DND-41 (cell line): Measurements from ENCODE around the gene FLRT2.

ENCODE experiments used
- ATAC-seq: fragments of 200-7000 bp; cut with Tn5 transposase; 3 replicates; pipeline ENCODE4 v1.9.1; 2021; ENCODE audit warnings: low read depth; ENCODE audit not compliant: insufficient read depth
- DNase-seq: peaks from one replicate; pipeline ENCODE4 v3.0.0-alpha.2; 2020
- H2AFZ ChIP-seq: 2 replicates; pipeline ENCODE4 v1.6.0; 2012; ENCODE audit warnings: low read depth, low read length
- H3K27ac ChIP-seq: 2 replicates; pipeline ENCODE4 v1.5.1; 2012; ENCODE audit warnings: low read length, inconsistent platforms
- H3K27me3 ChIP-seq: fragments of 200-600 bp; sonication (generic); 2 replicates; pipeline ENCODE4 v1.6.0; 2012; ENCODE audit warnings: low read length, mild to moderate bottlenecking, inconsistent platforms; ENCODE audit not compliant: insufficient read depth, poor library complexity
- H3K36me3 ChIP-seq: 2 replicates; pipeline ENCODE4 v1.5.1; 2012; ENCODE audit warnings: low read length, inconsistent platforms; ENCODE audit not compliant: insufficient read depth
- H3K4me1 ChIP-seq: 2 replicates; pipeline ENCODE4 v1.5.1; 2012; ENCODE audit warnings: mild to moderate bottlenecking, low read length; ENCODE audit not compliant: insufficient read depth
- H3K4me2 ChIP-seq: 2 replicates; pipeline ENCODE4 v1.6.0; 2012; ENCODE audit warnings: mild to moderate bottlenecking, moderate library complexity, low read length, inconsistent platforms; ENCODE audit not compliant: insufficient read depth
- H3K4me3 ChIP-seq, 2 experiments: fragments of 200-600 bp in 1 of 2; shearing (Covaris generic) in 1 of 2; 2 replicates each; pipeline ENCODE4 v1.5.1; 2012 to 2016; ENCODE audit warnings: inconsistent platforms in 2 of 2, low read length in 2 of 2, mild to moderate bottlenecking in 2 of 2, low read depth in 1 of 2, moderate library complexity in 1 of 2
- H3K79me2 ChIP-seq: 2 replicates; pipeline ENCODE4 v1.6.0; 2012; ENCODE audit warnings: low read length, inconsistent platforms; ENCODE audit not compliant: insufficient read depth
- H3K9ac ChIP-seq: 2 replicates; pipeline ENCODE4 v1.6.0; 2012; ENCODE audit warnings: low read depth, mild to moderate bottlenecking, inconsistent platforms, low read length, moderate library complexity
- H3K9me3 ChIP-seq: 2 replicates; pipeline ENCODE4 v1.5.1; 2012; ENCODE audit warnings: low read length, moderate library complexity, mild to moderate bottlenecking, inconsistent platforms; ENCODE audit not compliant: insufficient read depth, severe bottlenecking
- H4K20me1 ChIP-seq: 2 replicates; pipeline ENCODE4 v1.6.0; 2012; ENCODE audit warnings: low read length; ENCODE audit not compliant: insufficient read depth
- CTCF ChIP-seq: IDR thresholded peaks from 2 replicates; pipeline ENCODE4 v1.5.1; 2012; ENCODE audit warnings: borderline replicate concordance, low read length, moderate library complexity, mild to moderate bottlenecking; ENCODE audit not compliant: poor library complexity, severe bottlenecking; ENCODE audit errors: extremely low read depth
- EZH2 ChIP-seq: IDR thresholded peaks from 3 replicates; pipeline ENCODE4 v1.6.1; 2012; ENCODE audit warnings: borderline replicate concordance, low read depth, mild to moderate bottlenecking, moderate library complexity, low read length, inconsistent platforms; ENCODE audit not compliant: severe bottlenecking

Gene FLRT2

GRCh38 chr14:85530626-85531025, 682 bp downstream of the FLRT2 start:
- Histone ChIP-seq H3K4me1 (no peaks in the 10 kb centered on the region), H3K27me3 (no peaks in the 10 kb centered on the region), H3K36me3 (no peaks in the 10 kb centered on the region), H3K9ac (no peak overlapping the region), H3K27ac (no peak overlapping the region), H2AFZ (no peak overlapping the region), H3K4me2 (no peak overlapping the region), H3K9me3 (peaks cover 13% of the 10 kb centered on the region), H4K20me1 (no peaks in the 10 kb centered on the region), H3K79me2 (no peaks in the 10 kb centered on the region), H3K4me3 (no peak overlapping the region)
- ATAC-seq (no peak), DNase-seq (no peak)
- TF ChIP-seq EZH2: no peak
- no peak for TF ChIP-seq CTCF

- TF ChIP-seq CTCF: no peak
- no peak for TF ChIP-seq EZH2
- Histone ChIP-seq H3K79me2 (no peaks in the 10 kb centered on the region), H3K27ac (no peak overlapping the region), H3K36me3 (no peaks in the 10 kb centered on the region), H3K4me2 (no peak overlapping the region), H3K9ac (no peak overlapping the region), H3K27me3 (no peaks in the 10 kb centered on the region), H3K4me3 (no peak overlapping the region), H3K9me3 (peaks cover 13% of the 10 kb centered on the region), H3K4me1 (no peaks in the 10 kb centered on the region), H4K20me1 (no peaks in the 10 kb centered on the region), H2AFZ (no peak overlapping the region)
- DNase-seq (no peak), ATAC-seq (no peak)
Observed at GRCh38 chr14:85531141-85531586, 1.2 kb downstream of the FLRT2 start.

GRCh38 chr14:85531587-85532373, 1.8 kb downstream of the FLRT2 start:
- no peak for TF ChIP-seq EZH2
- TF ChIP-seq CTCF: no peak
- Histone ChIP-seq H2AFZ (no peak overlapping the region), H3K4me2 (no peak overlapping the region), H3K9me3 (peaks cover 13% of the 10 kb centered on the region), H3K4me1 (no peaks in the 10 kb centered on the region), H3K27me3 (no peaks in the 10 kb centered on the region), H3K9ac (no peak overlapping the region), H3K79me2 (no peaks in the 10 kb centered on the region), H3K27ac (no peak overlapping the region), H3K4me3 (no peak overlapping the region), H3K36me3 (no peaks in the 10 kb centered on the region), H4K20me1 (no peaks in the 10 kb centered on the region)
- DNase-seq (no peak), ATAC-seq (no peak)
